GM18870 (cell line): ENCODE data around the gene KLHL14.

Source experiments
- ATAC-seq: cut with Tn5 transposase; IDR thresholded peaks from one replicate; pipeline ENCODE4 v1.9.1; 2021; ENCODE audit warnings: moderate library complexity; ENCODE audit not compliant: unreplicated experiment

Gene KLHL14

GRCh38 chr18:32770666-32771168, 2.1 kb downstream of the KLHL14 start:
- no peak for ATAC-seq

- no peak for ATAC-seq
Measured at GRCh38 chr18:32770054-32770665, 2.7 kb downstream of the KLHL14 start.

- no peak for ATAC-seq
Measured at GRCh38 chr18:32769586-32770053, 3.2 kb downstream of the KLHL14 start.

- no peak for ATAC-seq
Measured at GRCh38 chr18:32769071-32769585, 3.7 kb downstream of the KLHL14 start.

GRCh38 chr18:32767400-32767799, 5.4 kb downstream of the KLHL14 start:
- ATAC-seq: no peak

- ATAC-seq: no peak
Measured at GRCh38 chr18:32764611-32765244, 8.1 kb downstream of the KLHL14 start.

- ATAC-seq: no peak
Measured at GRCh38 chr18:32763293-32763692, 9.5 kb downstream of the KLHL14 start.

- no peak for ATAC-seq
Measured at GRCh38 chr18:32761231-32761630, 11.6 kb downstream of the KLHL14 start.

GRCh38 chr18:32760391-32760790, 12.4 kb downstream of the KLHL14 start:
- ATAC-seq: peak; percentile 91

- peak; percentile 39 for ATAC-seq
Measured at GRCh38 chr18:32759611-32760167, 13.1 kb downstream of the KLHL14 start.

- no peak for ATAC-seq
Measured at GRCh38 chr18:32754508-32755263, 18.1 kb downstream of the KLHL14 start.

- ATAC-seq: no peak
Measured at GRCh38 chr18:32753656-32754260, 19.1 kb downstream of the KLHL14 start.

- ATAC-seq: no peak
Measured at GRCh38 chr18:32750328-32750727, 22.5 kb downstream of the KLHL14 start.

- ATAC-seq: no peak
Measured at GRCh38 chr18:32749809-32750208, 23.0 kb downstream of the KLHL14 start.

GRCh38 chr18:32742579-32742978, 30.2 kb downstream of the KLHL14 start:
- no peak for ATAC-seq

- no peak for ATAC-seq
Measured at GRCh38 chr18:32735781-32736180, 37.0 kb downstream of the KLHL14 start.

- no peak for ATAC-seq
Measured at GRCh38 chr18:32734442-32734841, 38.4 kb downstream of the KLHL14 start.

GRCh38 chr18:32732165-32732564, 40.7 kb downstream of the KLHL14 start:
- ATAC-seq: no peak

GRCh38 chr18:32730620-32731091, 42.2 kb downstream of the KLHL14 start:
- peak; percentile 98 for ATAC-seq

GRCh38 chr18:32730068-32730467, 42.8 kb downstream of the KLHL14 start:
- ATAC-seq: no peak
